Activated naive CD4-positive, alpha-beta T cell treated with anti-CD3 and anti-CD28 coated beads, Interleukin-2, amount 10 ng/mL, durations not matched to agents 7 days and 5 days (primary cell): Measurements from ENCODE around the gene ZCCHC12.

ENCODE experiments used
- CTCF ChIA-PET: fragments of 350-600 bp; sonication (Branson Sonifier 250); formaldehyde crosslinking; loops from one replicate; lab custom pipeline; 2021; ENCODE audit warnings: antibody characterized with exemption; lab: Charles Lee
- DNase-seq: peaks from one replicate; pipeline ENCODE4 v3.0.0-alpha.2; 2020
- H3K27ac Mint-ChIP-seq: one replicate; pipeline ENCODE4 v1.8.0; 2021; ENCODE audit warnings: mild to moderate bottlenecking, moderate library complexity, mixed read lengths
- H3K27me3 Mint-ChIP-seq: one replicate; pipeline ENCODE4 v1.8.0; 2021; ENCODE audit warnings: mild to moderate bottlenecking, mixed read lengths
- H3K36me3 Mint-ChIP-seq: one replicate; pipeline ENCODE4 v1.8.0; 2021; ENCODE audit warnings: mixed read lengths
- H3K4me1 Mint-ChIP-seq: one replicate; pipeline ENCODE4 v1.8.0; 2021; ENCODE audit warnings: mixed read lengths
- H3K4me3 Mint-ChIP-seq: one replicate; pipeline ENCODE4 v1.8.0; 2021; ENCODE audit warnings: mild to moderate bottlenecking, moderate library complexity, mixed read lengths
- H3K9me3 Mint-ChIP-seq: one replicate; pipeline ENCODE4 v1.8.0; 2021; ENCODE audit warnings: mixed read lengths

The ZCCHC12 gene

DNA sequence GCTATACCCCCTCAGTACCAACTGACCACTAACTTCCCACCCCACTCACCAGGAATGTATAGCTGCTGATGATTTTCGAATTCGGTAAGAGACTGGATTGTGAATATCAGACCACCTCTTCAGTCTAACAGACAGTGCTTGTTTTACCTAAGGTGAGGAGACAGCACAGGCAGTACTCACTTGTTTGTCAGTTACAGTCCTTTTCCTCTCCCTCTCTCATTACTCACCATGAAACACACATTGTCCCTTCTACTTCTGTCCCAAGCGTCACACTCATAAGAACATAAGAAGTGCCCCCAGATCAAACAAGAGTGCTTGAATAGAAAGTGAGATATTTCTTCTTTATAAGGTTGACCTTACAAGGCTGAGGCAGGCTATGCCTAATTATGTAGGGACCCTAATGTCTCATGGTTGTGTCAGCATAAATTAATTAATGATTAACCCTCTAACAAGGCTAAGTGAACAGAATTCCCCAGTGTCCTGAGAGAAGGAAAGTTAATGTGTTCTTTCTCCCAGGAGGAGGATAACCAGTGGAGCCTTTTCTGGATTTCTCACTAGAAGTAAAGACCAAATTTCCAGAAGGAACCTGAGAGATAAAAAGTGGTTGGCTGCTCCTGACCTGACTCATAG, 32.2 kb downstream of the ZCCHC12 start:
- Mint-ChIP-seq H3K9me3 (no peaks in the 10 kb centered on the region), H3K27ac (no peak overlapping the region), H3K4me3 (no peak overlapping the region), H3K27me3 (peaks cover under 1% of the 10 kb centered on the region), H3K36me3 (no peaks in the 10 kb centered on the region), H3K4me1 (no peaks in the 10 kb centered on the region)
- CTCF ChIA-PET, result interaction anchor here (1.2 kb wide), 1 partner anchor 17 kb away, joined by 3 read pairs; no protein-coding TSS in a partner anchor
- no peak for DNase-seq

DNA sequence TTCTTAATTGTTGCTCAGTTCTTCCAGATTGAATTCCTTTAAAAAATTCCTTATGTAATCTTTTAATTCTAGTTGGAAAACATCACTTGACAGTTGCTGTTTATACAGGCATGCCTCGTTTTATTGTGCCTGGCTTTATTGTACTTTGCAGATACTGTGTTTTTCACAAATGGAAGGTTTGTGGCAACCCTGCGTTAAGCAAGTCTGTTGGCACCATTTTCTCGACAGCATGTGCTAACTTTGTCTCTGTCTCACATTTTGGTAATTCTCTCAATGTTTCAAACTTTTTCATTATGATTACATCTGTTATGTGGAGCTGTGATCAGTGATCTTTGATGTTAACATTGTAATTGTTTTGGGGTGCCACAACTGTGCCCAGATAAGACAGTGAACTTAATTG, 33.4 kb downstream of the ZCCHC12 start:
- no peak overlapping the region for H3K4me3 Mint-ChIP-seq
- no peaks in the 10 kb centered on the region for H3K9me3 Mint-ChIP-seq
- no peak for DNase-seq
- CTCF ChIA-PET, result no interaction called here
- H3K36me3 Mint-ChIP-seq, result no peaks in the 10 kb centered on the region
- H3K27me3 Mint-ChIP-seq, result peaks cover 4% of the 10 kb centered on the region
- no peaks in the 10 kb centered on the region for H3K4me1 Mint-ChIP-seq
- H3K27ac Mint-ChIP-seq, result no peak overlapping the region

DNA sequence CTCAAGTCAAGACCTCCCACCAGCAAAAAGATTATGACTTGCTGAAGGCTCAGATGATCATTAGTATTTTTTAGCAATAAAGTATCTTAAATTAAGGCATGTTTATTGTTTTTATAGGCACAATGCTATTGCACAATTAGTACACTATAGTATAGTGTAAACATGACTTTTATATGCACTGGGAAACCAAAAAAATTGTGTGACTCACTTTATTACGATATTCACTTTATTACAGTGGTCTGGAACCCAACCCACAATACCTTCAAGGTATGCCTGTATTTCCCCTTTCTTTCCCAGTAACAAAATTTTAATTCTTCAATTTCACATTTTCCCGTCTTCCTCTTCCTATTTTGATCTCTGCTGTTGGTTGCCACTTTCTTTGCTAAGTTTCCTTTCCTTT, 37.7 kb downstream of the ZCCHC12 start:
- no peak overlapping the region for H3K4me3 Mint-ChIP-seq
- no peaks in the 10 kb centered on the region for H3K9me3 Mint-ChIP-seq
- H3K4me1 Mint-ChIP-seq, result no peaks in the 10 kb centered on the region
- H3K27me3 Mint-ChIP-seq, result peaks cover 7% of the 10 kb centered on the region
- DNase-seq, result no peak
- CTCF ChIA-PET, result no interaction called here
- H3K36me3 Mint-ChIP-seq, result no peaks in the 10 kb centered on the region
- no peak overlapping the region for H3K27ac Mint-ChIP-seq

DNA sequence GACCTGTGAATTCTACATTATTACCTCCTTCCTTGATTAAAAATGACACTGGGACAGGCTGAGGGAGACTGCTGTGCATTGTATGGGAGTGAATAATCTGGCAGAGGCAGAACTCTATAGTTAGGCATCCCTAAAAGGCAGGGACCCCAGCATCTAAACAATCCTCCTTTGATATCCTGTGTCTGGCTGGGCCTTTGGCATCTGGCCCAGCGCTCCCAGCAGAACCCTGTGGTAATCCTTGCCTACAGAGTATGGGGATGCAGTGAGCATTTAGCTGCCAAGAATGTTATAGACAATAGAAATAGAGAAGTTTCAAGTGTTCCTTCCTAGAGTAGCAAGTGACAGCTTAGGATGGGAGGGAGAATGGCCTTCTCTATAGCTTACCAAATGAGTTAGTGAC, 38.5 kb downstream of the ZCCHC12 start:
- Mint-ChIP-seq H3K4me3 (no peak overlapping the region), H3K27ac (no peak overlapping the region), H3K4me1 (no peaks in the 10 kb centered on the region), H3K36me3 (no peaks in the 10 kb centered on the region), H3K9me3 (no peaks in the 10 kb centered on the region), H3K27me3 (peaks cover 7% of the 10 kb centered on the region)
- CTCF ChIA-PET, result no interaction called here
- no peak for DNase-seq

DNA sequence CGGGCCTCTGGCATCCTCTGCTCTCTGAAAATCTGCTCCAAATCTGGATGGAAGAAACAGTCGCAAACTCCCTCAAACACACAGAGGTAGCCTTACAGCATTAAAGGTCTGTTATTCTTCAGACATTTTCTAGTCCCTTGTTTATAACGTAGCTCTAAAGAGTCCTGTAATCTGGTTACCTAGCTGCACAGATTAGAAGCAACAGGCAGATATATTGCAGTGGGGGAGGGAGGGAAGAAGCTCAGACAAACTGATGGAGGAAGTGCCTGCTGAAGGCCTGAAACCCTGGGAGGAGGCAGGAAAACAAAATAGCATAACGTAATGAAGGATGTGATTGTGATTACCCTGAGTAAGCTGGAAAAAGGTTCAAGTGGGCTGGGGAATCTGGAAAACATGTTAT, 39.4 kb downstream of the ZCCHC12 start:
- H3K4me1 Mint-ChIP-seq, result no peaks in the 10 kb centered on the region
- H3K27ac Mint-ChIP-seq, result no peak overlapping the region
- CTCF ChIA-PET, result no interaction called here
- no peaks in the 10 kb centered on the region for H3K36me3 Mint-ChIP-seq
- no peak overlapping the region for H3K4me3 Mint-ChIP-seq
- no peak for DNase-seq
- no peaks in the 10 kb centered on the region for H3K9me3 Mint-ChIP-seq
- peaks cover 7% of the 10 kb centered on the region for H3K27me3 Mint-ChIP-seq

DNA sequence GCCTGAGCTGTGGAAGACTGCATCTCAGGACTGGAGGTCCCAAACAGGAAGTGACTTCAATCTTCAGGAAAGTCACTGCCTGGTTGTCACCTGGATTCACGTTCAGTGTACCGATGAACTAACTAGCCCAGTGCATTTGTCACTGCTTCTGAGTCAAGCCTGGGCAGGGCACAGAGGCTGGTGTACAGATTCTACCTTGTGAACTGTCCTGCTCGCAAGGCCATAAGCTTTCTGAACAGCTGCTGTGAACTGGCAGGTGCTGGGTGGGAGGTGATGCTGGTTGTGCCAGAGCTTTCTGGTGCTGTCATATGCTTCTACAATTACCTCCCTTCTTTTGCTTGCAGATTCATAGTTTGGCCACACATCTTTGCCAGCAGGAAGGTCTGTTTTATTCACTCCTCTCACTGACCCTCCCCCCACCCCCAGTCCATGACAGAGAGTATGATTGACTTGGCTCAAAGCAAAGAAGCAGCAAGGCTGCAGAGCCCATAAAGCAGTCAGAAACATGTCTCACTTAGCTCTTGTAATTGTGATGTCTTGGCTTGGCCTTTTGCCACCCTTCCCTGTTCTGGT, 40.5 kb downstream of the ZCCHC12 start:
- Mint-ChIP-seq H3K36me3 (no peaks in the 10 kb centered on the region), H3K4me1 (no peaks in the 10 kb centered on the region), H3K27ac (no peak overlapping the region), H3K27me3 (peaks cover 7% of the 10 kb centered on the region), H3K9me3 (no peaks in the 10 kb centered on the region), H3K4me3 (no peak overlapping the region)
- no peak for DNase-seq
- CTCF ChIA-PET, result interaction anchor here (0.8 kb wide), 1 partner anchor 1653 kb away, joined by 3 read pairs; no protein-coding TSS in a partner anchor

DNA sequence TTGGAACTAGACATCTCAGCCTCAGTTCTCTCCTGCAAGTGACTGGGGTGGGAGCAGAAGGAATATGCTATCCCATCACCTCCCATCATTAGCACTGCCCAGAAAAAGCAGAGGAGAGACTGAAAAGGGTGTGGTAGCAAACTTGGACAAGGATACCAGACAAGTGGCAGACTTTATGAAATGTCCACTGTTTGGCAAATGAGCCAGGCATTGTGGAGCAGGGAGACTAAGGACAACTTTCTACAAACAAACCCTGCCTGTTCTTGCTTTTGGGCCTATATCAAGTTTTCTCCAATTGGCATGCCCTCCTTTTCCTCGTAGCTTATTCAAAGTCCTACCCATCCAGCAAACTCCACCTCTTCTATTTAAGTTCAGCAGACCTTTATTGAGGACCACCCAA, 41.6 kb downstream of the ZCCHC12 start:
- no peak overlapping the region for H3K27ac Mint-ChIP-seq
- no peaks in the 10 kb centered on the region for H3K9me3 Mint-ChIP-seq
- CTCF ChIA-PET, result no interaction called here
- H3K27me3 Mint-ChIP-seq, result peaks cover 7% of the 10 kb centered on the region
- H3K4me3 Mint-ChIP-seq, result no peak overlapping the region
- no peaks in the 10 kb centered on the region for H3K36me3 Mint-ChIP-seq
- DNase-seq, result no peak
- no peaks in the 10 kb centered on the region for H3K4me1 Mint-ChIP-seq

DNA sequence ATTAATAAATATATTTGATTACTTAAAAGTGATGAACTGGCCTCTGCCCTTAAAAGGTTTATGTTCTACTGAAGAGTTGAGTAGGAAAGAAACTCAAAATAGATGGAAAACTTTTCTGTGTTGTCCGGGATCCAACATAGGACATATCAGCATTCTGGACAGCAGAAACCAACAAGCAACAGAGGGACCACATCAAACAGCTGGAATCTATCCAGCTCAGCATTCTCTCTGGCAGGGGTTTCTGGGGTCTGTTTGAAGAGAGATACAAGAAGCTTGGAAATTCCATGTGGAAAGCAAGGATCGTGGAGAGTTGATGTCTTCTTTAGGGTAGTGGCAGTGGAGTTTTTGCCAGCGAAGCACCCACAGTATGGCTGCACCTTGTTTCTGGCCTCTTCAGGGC, 43.6 kb downstream of the ZCCHC12 start:
- no peak overlapping the region for H3K4me3 Mint-ChIP-seq

DNA sequence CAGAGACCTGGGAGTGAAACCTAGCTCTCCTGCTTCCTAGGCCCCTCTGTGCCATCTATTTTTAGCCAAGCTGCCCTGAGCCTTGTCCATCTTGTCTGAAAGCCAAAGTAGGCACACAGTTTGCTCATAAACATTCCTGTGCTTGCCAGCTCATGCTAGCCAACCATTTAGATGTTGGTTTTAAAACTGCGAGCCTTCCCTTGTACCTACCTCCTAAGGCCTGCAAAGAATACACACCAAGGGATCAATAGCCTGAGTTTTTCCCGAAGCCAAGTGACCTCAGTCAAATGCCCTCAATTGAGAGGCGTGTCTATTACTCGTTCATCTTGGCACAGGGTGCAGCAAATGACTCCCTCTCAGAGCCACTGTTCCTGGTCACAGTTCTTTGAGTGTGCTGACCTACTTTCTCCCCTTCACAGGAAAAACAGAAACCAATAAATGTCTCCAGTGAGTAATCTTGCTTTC, 48.5 kb downstream of the ZCCHC12 start:
- no peak for DNase-seq
- H3K36me3 Mint-ChIP-seq, result no peaks in the 10 kb centered on the region
- H3K4me3 Mint-ChIP-seq, result no peak overlapping the region
- CTCF ChIA-PET, result no interaction called here
- no peaks in the 10 kb centered on the region for H3K4me1 Mint-ChIP-seq
- H3K9me3 Mint-ChIP-seq, result no peaks in the 10 kb centered on the region
- H3K27ac Mint-ChIP-seq, result no peak overlapping the region
- no peaks in the 10 kb centered on the region for H3K27me3 Mint-ChIP-seq

More for the DNA sequence above, 43.6 kb downstream of the ZCCHC12 start:
- H3K4me1 Mint-ChIP-seq, result no peaks in the 10 kb centered on the region
- peaks cover 3% of the 10 kb centered on the region for H3K27me3 Mint-ChIP-seq
- DNase-seq, result no peak
- no peaks in the 10 kb centered on the region for H3K36me3 Mint-ChIP-seq
- CTCF ChIA-PET, result interaction anchor here (0.6 kb wide), 1 partner anchor 22 kb away, joined by 3 read pairs; no protein-coding TSS in a partner anchor
- no peak overlapping the region for H3K27ac Mint-ChIP-seq
- no peaks in the 10 kb centered on the region for H3K9me3 Mint-ChIP-seq
